Retinal pigment epithelial cell (primary cell): Measurements from ENCODE around the gene BAK1.

Experiments
- DNase-seq: peaks from one replicate; pipeline ENCODE4 v3.0.0-alpha.2; 2010; ENCODE audit warnings: low read depth
- H3K4me3 ChIP-seq: 2 replicates; pipeline ENCODE4 v1.5.1; 2011; ENCODE audit warnings: mild to moderate bottlenecking, low read length, control low read depth, moderate library complexity
- TF ChIP-seq, protein P1 (sequence below): conservative IDR thresholded peaks from 2 replicates; pipeline ENCODE4 v1.5.1; 2011; ENCODE audit warnings: low read depth, low read length, control low read depth, inconsistent platforms

BAK1 gene

DNA sequence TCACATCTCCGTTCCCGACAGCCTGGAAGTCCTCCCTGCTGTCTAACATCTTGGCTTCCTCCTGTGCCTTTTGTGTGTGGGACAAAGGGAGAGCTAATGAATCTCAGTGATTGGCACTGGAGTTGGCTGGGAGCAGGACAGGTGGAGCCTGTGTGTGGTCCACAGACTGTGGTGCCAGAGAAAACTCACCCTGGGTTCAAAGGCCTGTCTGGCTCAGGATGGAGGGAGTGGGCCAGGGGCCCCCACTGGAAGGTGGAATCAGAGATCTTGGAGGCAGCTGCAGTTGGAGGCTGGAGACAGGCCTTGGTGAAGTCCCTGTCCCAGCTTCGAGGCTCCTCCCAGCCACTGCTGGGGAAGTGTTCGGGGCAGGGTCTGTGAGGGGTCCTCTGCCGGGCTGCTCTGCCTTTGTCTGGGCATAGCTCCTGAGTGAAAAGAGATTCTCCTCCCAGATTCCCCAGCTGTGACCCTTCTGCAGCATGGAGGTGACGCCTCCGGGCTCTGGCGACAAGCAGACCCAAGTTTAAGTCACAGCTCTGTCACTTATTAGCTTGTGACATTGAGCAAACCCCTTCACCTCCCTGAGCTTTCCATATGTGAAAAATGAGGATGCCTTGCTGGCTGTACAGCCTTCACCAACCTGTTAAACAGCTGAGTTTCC is 27.2 kb upstream of the BAK1 start:
- TF ChIP-seq, protein P1, sequence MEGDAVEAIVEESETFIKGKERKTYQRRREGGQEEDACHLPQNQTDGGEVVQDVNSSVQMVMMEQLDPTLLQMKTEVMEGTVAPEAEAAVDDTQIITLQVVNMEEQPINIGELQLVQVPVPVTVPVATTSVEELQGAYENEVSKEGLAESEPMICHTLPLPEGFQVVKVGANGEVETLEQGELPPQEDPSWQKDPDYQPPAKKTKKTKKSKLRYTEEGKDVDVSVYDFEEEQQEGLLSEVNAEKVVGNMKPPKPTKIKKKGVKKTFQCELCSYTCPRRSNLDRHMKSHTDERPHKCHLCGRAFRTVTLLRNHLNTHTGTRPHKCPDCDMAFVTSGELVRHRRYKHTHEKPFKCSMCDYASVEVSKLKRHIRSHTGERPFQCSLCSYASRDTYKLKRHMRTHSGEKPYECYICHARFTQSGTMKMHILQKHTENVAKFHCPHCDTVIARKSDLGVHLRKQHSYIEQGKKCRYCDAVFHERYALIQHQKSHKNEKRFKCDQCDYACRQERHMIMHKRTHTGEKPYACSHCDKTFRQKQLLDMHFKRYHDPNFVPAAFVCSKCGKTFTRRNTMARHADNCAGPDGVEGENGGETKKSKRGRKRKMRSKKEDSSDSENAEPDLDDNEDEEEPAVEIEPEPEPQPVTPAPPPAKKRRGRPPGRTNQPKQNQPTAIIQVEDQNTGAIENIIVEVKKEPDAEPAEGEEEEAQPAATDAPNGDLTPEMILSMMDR = no peak
- H3K4me3 ChIP-seq = no peak overlapping the region
- no peak for DNase-seq

DNA sequence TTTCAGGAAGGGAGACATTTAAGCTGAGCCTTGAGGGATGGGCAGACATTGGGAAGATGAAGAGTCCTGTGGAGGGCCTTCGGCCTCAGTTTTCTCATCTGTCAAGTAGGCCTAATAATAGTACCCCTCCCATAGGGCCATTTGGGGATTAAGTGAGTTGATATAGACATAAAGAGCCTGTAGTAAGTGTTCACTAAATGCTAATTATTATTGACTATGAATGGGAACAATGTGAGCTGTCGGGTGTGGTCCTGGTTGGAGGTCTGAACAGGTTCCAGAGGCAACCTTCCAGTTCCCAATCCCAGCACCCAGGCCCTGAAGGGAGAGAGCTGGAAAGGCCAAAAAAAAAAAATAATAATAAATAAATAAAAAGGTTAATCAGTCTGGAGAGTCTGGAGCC is 26.6 kb upstream of the BAK1 start:
- H3K4me3 ChIP-seq = no peak overlapping the region
- TF ChIP-seq, protein P1 = no peak
- no peak for DNase-seq

DNA sequence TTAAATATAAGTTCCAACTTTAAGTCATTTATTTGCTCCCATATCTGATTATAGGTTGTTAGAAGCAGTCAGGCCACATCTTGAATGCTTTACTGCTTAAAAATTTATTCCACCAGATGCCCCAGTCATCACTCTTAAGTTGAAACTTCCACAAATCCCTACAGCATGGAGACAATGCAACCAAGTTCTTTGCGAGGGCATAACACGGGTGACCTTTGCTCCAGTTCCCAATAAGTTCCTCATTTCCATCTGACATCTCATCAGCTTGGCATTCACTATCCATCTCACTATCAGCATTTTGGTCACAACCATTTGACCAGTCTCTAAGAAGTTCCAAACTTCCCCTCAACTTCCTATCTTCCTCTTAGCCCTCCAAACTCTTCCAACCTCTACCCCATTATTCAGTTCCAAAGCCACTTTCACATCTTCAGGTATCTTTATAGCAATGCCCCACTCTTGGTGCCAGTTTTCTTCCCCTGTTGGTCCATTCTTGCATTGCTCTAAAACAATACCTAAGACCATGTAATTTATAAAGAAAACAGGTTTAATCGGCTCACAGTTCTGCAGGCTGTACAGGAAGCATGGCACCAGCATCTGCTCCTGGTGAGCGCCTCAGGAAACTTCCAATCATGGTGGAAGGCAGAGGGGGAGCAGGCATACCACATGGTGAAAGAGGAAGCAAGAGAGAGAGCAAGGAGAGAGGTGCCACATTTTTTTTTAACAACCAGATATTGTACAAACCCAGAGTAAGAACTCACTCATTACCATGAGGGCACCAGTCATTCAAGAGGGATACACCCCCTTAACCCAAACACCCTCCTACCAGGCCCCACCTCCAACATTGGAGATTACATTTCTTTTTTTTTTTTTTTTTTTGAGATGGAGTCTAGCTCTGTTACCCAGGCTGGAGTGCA is 25.1 kb upstream of the BAK1 start:
- no peak overlapping the region for H3K4me3 ChIP-seq
- TF ChIP-seq, protein P1 = no peak
- DNase-seq = no peak

DNA sequence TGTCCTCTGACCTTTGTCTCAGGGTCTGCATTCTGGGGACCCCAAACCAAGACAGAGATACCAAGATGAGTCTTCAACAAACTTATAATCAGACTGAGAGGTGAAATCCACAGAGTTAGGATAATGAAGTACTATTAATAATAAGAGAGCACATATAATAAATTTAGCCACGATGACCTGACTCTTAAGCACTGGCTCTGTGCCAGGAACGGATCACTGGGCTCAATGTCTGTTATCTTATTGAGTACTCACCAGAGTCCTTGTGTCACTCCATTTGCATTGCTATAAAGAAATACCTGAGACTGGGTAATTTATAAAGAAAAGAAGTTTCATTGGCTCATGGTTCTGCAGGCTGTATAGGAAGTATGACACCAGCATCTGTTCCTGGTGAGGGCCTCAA is 22.1 kb upstream of the BAK1 start:
- no peak overlapping the region for H3K4me3 ChIP-seq
- TF ChIP-seq, protein P1 = no peak
- DNase-seq = no peak

DNA sequence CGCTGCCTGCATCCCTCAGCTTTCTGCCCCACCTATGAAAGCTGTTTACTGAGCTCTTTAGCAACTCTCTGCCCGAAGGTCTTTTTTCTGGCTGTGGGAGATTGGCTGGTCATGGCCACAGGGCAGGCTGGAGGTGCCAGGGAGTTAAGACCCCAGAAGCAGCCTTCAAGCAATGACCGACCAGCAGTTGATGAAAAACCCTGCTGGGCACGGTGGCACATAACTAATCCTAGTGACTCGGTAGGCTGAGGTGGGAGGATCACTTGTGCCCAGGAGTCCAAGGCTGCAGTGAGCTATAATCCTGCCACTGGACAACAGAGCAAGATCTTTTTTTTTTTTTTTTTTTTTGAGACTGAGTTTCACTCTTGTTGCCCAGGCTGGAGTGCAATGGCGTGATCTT is 20.7 kb upstream of the BAK1 start:
- no peak for DNase-seq
- H3K4me3 ChIP-seq = no peak overlapping the region
- TF ChIP-seq, protein P1 = no peak

DNA sequence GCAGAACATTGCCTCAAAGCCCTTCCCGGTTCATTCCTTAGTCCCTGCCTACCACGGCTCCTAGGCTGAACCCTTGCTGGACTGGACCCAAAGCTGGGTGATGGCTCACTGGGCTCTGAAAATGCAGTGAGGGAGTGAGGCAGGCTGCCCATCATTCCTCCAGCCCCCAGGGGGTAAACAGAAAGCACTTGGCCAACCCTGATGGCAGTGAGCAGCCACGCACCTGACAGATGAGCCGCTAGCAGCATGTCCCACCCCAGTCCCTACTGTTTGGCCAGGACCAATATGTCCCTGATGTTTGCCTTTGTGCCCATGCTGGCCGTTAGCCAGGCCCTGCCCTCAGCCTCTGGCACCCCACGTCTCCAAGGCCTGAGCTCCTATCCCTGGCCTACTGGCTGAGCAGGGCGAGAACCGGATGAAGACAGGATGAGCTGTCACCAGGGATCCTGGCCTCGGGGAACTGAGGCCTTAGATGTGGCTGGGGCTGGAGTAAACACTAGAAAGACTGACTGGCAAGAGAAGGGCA is 19.4 kb upstream of the BAK1 start:
- TF ChIP-seq, protein P1 = no peak
- DNase-seq = no peak
- H3K4me3 ChIP-seq = no peak overlapping the region
